GM19023 (cell line): ENCODE measurements around the gene CNTN1.
"Not testable (repeated sequence)": the region's sequence is repeated elsewhere in the genome, so short reads cannot be mapped to it uniquely, and the experiment has no call there.

ENCODE experiments used
- ATAC-seq: cut with Tn5 transposase; IDR thresholded peaks from one replicate; pipeline ENCODE4 v1.9.1; 2021; ENCODE audit warnings: mild to moderate bottlenecking, moderate library complexity; ENCODE audit not compliant: unreplicated experiment

The CNTN1 gene

DNA sequence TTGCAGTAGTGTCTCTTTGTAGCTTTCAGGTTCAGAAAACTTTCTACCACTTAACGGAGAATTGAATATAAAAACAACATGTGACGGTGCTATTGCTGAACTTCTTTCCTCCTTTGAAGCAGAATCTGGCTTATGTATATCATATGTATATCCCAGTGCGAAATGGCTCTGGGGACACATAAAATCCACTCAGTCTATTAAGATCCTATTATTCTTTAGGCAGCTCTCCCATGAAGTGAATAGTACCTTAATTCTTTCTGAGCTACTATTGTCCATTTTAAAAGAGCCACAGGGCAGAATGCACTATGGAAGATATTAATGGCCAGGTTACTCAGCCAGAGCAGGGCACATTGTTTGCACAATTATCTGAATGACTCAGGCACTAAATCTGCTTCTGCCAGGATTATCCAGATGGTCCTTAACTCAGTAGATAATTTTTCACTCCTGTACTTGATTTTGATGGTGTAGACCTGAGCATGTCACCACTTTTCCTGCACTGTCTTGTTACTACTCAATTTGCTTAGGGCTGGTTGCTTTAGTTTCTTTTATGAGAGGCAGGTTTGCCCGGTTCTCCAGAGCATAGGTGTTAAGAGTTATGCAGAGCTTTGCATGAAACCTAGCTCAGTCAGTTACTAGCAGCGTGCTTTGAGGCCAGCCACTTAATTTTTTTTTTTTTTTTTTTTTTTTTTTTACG lies 5.5 kb downstream of the CNTN1 start:
- ATAC-seq: no peak

DNA sequence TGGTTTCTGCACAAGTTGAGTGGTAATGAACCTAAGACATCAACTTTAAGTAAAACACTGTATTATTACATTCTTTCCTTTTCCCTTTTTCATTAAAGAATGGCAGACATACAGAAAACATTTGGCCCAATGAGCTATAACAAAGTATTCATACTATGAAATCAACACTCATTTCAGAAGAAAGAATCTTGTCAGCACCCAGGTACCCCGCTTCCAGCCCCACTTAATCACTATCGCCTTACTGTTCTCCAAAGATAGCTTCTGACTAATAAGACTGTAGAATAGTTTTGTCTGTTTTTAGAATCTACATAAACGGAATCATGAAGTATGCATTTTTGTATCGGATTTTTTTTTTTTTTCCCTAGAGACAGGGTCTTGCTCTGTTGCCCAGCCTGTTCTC lies 9.5 kb downstream of the CNTN1 start:
- no peak for ATAC-seq

- no peak for ATAC-seq
Measured at GRCh38 chr12:40711121-40711520, 18.9 kb downstream of the CNTN1 start.

DNA sequence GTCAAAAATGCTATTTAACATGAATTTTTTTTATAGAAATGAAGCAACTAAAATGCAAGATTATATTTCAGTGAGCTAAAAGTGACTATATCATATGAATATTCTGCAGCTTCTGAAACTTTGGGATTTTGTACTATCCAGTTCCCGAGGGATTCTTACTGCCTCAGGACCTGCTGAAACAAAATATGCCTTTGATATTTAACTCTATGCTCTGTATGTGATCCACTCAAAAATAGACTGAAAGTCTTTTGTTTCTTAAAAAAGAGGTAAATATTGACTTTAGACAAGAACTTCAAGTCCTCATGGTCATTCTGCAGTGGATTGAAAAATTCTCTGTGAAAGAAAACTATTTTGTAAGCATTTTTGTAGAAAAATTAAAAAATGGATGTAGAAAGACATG lies 22.4 kb downstream of the CNTN1 start:
- ATAC-seq: no peak

DNA sequence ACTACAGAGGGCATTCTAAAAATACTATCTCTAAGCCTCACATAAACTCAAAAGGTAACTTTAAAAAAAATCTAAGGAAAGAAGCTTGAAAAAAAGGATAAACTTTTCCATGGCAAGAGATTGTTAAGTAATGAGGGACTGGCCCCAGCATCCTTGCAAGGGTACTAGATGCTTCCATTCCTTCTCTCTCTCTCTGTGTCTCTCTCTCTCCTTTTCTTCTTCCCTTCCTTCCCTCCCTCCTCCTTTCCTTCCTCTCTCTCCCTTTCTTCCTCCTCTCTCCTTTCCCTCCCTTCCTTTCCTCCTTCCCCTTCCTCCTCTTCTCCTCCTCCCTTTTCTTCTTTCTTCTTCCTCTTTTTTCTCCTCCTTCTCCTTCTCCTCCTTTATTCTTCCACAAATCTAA lies 23.8 kb downstream of the CNTN1 start:
- ATAC-seq: no peak

DNA sequence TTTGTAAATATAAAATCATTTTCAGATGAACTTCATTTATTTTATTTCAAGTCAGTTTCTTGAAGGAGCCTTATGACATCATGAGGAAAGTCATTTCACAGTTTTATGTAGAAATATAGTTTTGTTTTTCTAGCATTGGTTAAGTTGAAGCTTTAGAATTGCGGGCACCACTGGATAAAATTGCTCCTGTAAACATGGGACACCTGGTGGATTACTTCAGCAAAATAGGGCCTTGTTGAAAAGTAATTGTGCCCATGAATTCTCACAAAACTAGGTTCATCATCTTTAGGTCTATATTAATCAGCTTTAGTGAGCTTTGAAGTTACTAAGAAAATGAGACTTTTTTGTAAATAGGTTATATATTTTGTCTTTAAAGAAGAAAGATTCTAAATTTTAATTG lies 25.3 kb downstream of the CNTN1 start:
- no peak for ATAC-seq

- no peak for ATAC-seq
Measured at GRCh38 chr12:40718878-40719372, 26.7 kb downstream of the CNTN1 start.

DNA sequence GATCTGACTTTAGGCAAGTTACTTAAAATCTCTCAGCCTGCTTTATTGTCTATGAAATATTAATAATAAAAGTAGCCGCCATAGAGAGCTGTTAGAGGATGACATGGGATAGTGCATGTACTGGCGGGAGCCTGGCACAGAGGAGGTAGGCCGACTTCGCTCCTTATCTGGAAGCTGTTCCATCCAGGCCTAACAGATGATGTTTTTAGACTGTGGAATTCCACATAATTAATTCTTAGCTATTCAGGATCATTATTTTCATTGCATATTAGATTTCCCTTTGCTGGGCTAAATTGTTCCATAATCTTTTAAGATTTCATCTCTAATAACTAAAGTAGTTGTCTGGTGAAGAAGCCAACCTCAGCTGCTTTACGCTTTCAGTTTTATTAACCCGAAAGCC lies 30.8 kb downstream of the CNTN1 start:
- no peak for ATAC-seq

- ATAC-seq: no peak
Measured at GRCh38 chr12:40726366-40726765, 34.1 kb downstream of the CNTN1 start.

- no peak for ATAC-seq
Measured at GRCh38 chr12:40727774-40728483, 35.7 kb downstream of the CNTN1 start.

GRCh38 chr12:40730281-40730680 lies 38.0 kb downstream of the CNTN1 start:
- no peak for ATAC-seq

DNA sequence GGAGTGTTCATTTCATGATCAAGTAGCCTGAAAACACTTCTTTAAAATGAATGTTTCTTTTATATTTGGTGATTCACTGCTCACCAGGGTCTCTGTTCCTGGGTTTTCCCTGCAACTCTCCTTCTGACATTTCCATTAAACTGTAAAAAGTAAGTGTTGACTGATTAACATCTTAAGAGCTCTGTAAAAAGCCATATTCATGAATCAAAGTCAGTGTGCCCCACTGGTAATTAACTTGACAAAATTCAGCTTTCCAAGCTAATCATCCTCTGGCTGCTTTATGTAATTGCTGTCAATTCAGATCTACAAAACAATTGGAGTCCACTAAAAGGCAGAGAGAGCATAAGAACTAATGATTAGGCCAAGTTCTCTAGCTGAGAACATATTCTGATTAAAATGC lies 41.6 kb downstream of the CNTN1 start:
- no peak for ATAC-seq

DNA sequence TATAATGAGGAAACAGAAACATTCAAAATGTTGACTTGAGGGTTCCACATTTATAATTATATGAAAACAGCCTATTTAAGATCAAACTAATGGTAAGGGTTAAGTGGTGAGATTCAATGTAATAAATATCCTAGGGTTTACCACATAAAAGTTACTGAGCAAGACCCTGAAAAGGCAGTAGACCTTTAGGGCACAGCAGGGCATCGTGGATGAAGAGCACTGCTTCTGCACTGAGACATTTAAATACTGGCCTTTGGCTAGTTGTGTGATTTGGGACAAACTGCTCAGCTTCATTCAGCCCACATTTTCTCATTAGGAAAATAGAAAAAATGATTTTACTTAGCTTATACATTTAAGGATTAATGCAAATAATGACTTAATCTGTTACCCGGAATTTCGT lies 42.0 kb downstream of the CNTN1 start:
- ATAC-seq: no peak

GRCh38 chr12:40735551-40736230 lies 43.5 kb downstream of the CNTN1 start:
- ATAC-seq: no peak

DNA sequence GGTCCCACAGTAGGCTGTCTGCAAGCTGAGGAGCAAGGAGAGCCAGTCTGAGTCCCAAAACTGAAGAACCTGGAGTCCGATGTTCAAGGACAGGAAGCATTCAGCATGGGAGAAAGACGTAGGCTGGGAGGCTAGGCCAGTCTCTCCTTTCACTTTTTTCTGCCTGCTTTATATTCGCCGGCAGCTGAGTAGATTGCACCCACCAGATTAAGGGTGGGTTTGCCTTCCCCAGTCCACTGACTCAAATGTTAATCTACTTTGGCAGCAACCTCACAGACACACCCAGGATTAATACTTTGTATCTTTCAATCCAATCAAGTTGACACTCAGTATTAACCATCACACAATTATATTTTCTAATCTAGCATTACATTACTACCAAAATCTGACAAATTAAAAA lies 45.2 kb downstream of the CNTN1 start:
- not testable (repeated sequence) for ATAC-seq

- no peak for ATAC-seq
Measured at GRCh38 chr12:40738856-40739255, 46.6 kb downstream of the CNTN1 start.

DNA sequence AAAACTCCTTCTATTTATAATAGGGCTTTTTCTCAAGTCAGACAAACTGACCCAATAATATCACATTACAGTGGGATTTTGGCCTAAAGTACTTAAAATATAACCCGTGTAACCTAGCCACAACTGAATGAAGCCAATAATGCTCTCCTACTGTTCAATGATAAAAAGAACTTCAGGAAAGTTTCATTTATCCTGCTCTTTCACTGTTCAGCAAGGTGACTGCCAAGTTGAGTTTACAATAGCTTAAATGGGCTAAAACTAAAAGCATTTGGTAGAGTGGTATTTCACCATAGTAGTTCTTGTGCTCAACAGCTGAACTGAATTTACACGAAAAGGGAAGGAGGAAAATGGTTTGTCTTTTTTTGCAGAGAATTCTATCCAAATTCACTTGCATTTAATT lies 49.8 kb downstream of the CNTN1 start:
- ATAC-seq: no peak

DNA sequence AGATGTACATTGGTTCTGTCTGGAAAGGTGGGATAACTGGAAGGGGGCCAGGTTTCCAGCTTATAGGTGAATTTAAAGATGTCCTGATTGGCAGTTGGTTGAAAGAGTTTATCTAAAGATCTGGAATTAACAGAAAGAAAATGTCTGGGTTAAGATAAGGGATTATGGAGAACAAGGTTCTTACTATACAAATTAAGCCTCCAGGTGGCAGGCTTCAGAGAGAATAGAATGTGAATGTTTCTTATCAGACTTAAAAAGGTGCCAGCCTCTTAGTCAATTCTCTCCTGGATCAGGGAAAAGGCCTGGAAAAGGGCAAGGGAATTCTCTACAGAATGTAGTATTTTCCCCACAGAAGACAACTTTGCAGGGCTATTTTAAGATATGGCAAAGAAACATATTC lies 53.1 kb downstream of the CNTN1 start:
- ATAC-seq: no peak

- no peak for ATAC-seq
Measured at GRCh38 chr12:40749863-40750262, 57.6 kb downstream of the CNTN1 start.

- no peak for ATAC-seq
Measured at GRCh38 chr12:40752011-40752410, 59.8 kb downstream of the CNTN1 start.

- no peak for ATAC-seq
Measured at GRCh38 chr12:40760821-40761220, 68.6 kb downstream of the CNTN1 start.

DNA sequence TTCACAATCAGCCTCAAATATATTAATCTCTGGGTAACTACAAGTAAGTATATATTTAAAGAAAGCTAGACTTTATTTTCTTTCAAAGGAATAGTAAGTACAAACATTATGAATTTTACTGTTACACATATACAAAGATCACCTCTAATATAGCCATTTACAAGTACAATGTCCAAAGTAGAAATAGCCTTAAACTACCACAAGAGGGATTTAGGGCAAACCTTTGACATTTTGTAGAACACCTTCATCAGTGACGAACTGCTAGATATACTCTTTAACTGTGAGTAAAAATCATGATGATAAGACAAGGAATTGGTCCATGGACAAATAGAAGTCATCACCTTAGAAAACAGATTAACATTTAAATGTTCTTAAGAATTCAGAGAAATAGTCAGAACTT lies 69.8 kb downstream of the CNTN1 start:
- ATAC-seq: no peak
